Naive thymus-derived CD8-positive, alpha-beta T cell (primary cell): Measurements from ENCODE around the gene TOM1. TPM values are rescaled to one million over a fixed set of nuclear protein-coding genes. Genes with fewer than 3 reads are reported as not detected.

Experiments
- ATAC-seq, 2 donors: fragments of 150-1000 bp; cut with Tn5 transposase in 1 of 2; sonication (Bioruptor Pico), chemical (Tn5 transposase) in 1 of 2; 1 replicate in 1 of 2; 2 replicates in 1 of 2; pipeline ENCODE4 v1.10.0; 2021; ENCODE audit warnings: mild to moderate bottlenecking in 2 of 2, moderate library complexity in 2 of 2
- POLR2A ChIA-PET: fragments of 350-600 bp; sonication (Branson Sonifier 250); formaldehyde crosslinking; loops from one replicate; lab custom pipeline; 2021; ENCODE audit warnings: antibody characterized with exemption; lab: Charles Lee
- DNase-seq, 10 donors: peaks; one replicate each; pipeline versions ENCODE4 v3.0.0 to v3.0.0-alpha.2; 2020 to 2022
- H3K27ac Mint-ChIP-seq, 10 donors: one replicate each; pipeline ENCODE4 v1.8.0; 2020 to 2022; ENCODE audit warnings: mild to moderate bottlenecking in 10 of 10, mixed read lengths in 10 of 10, moderate library complexity in 4 of 10, inconsistent platforms in 1 of 10
- H3K27me3 Mint-ChIP-seq, 5 donors: one replicate each; pipeline ENCODE4 v1.8.0; 2021 to 2022; ENCODE audit warnings: mixed read lengths in 5 of 5
- H3K36me3 Mint-ChIP-seq, 3 donors: one replicate each; pipeline ENCODE4 v1.8.0; 2020 to 2022; ENCODE audit warnings: mixed read lengths in 3 of 3, mild to moderate bottlenecking in 2 of 3, inconsistent platforms in 1 of 3
- H3K4me1 Mint-ChIP-seq, 4 donors: one replicate each; pipeline ENCODE4 v1.8.0; 2021 to 2022; ENCODE audit warnings: mixed read lengths in 4 of 4
- H3K4me3 Mint-ChIP-seq, 10 donors: one replicate each; pipeline ENCODE4 v1.8.0; 2020 to 2022; ENCODE audit warnings: mild to moderate bottlenecking in 10 of 10, mixed read lengths in 10 of 10, moderate library complexity in 6 of 10, inconsistent platforms in 1 of 10
- H3K9me3 Mint-ChIP-seq, 9 donors: one replicate each; pipeline ENCODE4 v1.8.0; 2020 to 2022; ENCODE audit warnings: mixed read lengths in 9 of 9, mild to moderate bottlenecking in 3 of 9, inconsistent platforms in 1 of 9, moderate library complexity in 1 of 9
- polyA plus RNA-seq, 3 donors: library from polyadenylated mRNA; unstranded; fragments of 300-500 nt; fragmentation: Illumina TruSeq; gene quantifications; one replicate each; pipeline ENCODE4 v1.2.3, GENCODE V29; 2021
- total RNA-seq, 8 experiments: library from RNA in 2 of 8; stranded (reverse) in 2 of 8; gene quantifications; one replicate each; pipeline ENCODE4 v1.2.3 and lab custom pipeline; 2021 to 2026

The TOM1 gene
- total and polyA plus RNA-seq, 5 experiments from 2014 or later: 26.6 to 47.8 (median 29.6) TPM

DNA sequence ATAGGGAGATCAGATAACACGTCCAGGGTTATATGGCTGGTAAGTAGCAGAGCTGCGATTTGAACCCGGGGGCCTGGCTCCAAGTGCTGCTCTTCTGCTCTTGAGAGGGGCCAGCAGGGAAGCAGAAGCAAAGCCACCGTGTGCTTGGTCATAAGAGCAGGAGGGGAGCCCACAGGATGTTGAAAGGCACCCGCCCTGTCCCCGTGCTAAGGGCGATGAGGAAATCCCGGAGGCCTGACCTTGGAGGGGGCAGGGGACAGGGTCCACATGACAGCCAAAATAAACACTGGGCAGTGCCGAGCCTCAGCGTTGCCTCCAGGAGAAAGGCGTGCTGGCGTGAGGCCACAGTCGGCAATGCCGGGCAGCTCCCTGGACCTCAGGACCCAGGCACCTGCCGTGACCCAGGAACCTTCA is 28.8 kb downstream of the TOM1 start:
- Mint-ChIP-seq H3K27ac (peak overlapping the region in 3 of 10 donors; percentile 9 to 52 (median 11)), H3K27me3 (no peaks in the 10 kb centered on the region), H3K36me3 (peaks cover 0 to 65% (median 11%) of the 10 kb centered on the region in 3 donors), H3K4me3 (no peak overlapping the region), H3K4me1 (peaks cover 8 to 35% (median 23%) of the 10 kb centered on the region in 4 donors), H3K9me3 (no peaks in the 10 kb centered on the region)
- POLR2A ChIA-PET: interaction anchor here (3.0 kb wide), 1 partner anchor 29 kb away, joined by 23 read pairs; the partner anchor contains the start of gene TOM1
- DNase-seq (no peak), ATAC-seq (no peak)

DNA sequence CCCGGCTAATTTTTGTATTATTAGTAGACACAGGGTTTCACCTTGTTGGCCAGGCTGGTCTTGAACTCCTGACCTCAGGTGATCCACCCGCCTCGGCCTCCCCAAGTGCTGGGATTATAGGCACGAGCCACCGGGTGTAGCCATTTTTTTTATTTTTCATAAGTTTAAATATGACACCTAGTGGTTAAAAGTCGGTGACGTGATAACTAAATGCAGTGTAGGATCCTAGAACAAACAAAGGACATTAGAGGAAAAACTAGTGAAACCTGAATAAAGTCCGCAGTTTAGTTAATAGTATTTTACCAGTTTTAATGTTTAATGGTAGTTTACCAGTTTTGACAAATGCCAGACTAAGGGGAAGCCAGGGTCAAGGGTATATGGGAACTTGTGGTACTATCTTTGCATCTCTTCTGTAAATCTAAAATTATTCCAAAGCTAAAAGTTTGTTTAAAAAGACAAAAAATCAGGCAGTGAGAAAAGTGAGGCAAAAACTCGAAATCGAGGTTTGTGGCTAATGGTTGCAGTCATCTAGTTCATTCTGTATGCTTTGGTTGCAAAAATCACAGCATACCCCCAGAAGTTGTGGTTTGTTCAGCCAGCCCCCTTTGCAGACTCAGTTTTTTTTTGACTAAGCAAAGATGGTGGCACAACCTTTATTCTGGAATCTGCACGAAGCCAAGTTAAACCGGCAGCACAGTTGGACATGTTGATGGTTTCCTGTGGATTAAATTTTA is 29.6 kb downstream of the TOM1 start:
- DNase-seq: no peak
- Mint-ChIP-seq H3K36me3 (peaks cover 0 to 64% (median 3%) of the 10 kb centered on the region in 3 donors), H3K27me3 (no peaks in the 10 kb centered on the region), H3K4me3 (peak overlapping the region in 7 of 10 donors; percentile 6 to 63 (median 51)), H3K27ac (peak overlapping the region in 7 of 10 donors; percentile 11 to 95 (median 66)), H3K9me3 (no peaks in the 10 kb centered on the region), H3K4me1 (peaks cover 8 to 40% (median 26%) of the 10 kb centered on the region in 4 donors)
- POLR2A ChIA-PET: interaction anchor here (0.7 to 3.0 kb wide), 3 partner anchors 23 to 72 kb away, joined by 3 to 23 read pairs (median 9); partner anchors contain the start of genes HMGXB4 and TOM1
- ATAC-seq: no peak

DNA sequence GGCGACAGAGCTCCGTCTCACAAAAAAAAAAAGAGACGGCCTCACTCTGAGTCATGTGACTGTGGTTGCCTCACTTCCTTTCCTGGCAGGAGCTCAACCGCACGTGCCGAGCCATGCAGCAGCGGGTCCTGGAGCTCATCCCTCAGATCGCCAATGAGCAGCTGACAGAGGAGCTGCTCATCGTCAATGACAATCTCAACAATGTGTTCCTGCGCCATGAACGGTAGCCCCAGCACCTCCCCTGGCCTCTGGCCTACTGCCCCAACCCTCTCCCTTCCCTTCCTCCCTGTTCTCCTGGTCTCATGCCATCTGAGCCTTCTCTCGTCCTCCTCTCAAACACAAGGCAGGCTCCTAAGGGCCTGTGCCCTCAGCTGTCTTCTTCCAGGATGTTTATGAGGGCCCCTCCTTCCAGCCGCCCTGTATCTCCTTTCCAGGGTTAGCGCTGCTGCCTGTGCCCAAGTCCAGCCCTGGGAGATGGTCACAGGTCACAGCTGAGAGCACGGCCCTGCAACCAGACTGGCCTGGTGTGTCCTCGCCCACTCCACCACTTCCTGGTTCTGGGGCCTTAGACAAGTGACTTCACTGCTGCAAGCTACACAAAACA is 30.7 kb downstream of the TOM1 start:
- no peaks in the 10 kb centered on the region for H3K27me3 Mint-ChIP-seq
- DNase-seq (peak in 8 of 10 donors; percentile 26 to 70 (median 37)), ATAC-seq (peak; percentile 69 to 80)
- POLR2A ChIA-PET: interaction anchor here (0.7 to 3.0 kb wide), 4 partner anchors 14 to 73 kb away, joined by 3 to 23 read pairs (median 6); partner anchors contain the start of genes HMGXB4 and TOM1
- no peaks in the 10 kb centered on the region for H3K9me3 Mint-ChIP-seq
- H3K36me3 Mint-ChIP-seq: peaks cover 0 to 60% (median 0%) of the 10 kb centered on the region in 3 donors
- peaks cover 8 to 35% (median 26%) of the 10 kb centered on the region in 4 donors for H3K4me1 Mint-ChIP-seq
- peak overlapping the region; percentile 40 to 81 (median 72) for H3K4me3 Mint-ChIP-seq
- peak overlapping the region; percentile 81 to 95 (median 90) for H3K27ac Mint-ChIP-seq

DNA sequence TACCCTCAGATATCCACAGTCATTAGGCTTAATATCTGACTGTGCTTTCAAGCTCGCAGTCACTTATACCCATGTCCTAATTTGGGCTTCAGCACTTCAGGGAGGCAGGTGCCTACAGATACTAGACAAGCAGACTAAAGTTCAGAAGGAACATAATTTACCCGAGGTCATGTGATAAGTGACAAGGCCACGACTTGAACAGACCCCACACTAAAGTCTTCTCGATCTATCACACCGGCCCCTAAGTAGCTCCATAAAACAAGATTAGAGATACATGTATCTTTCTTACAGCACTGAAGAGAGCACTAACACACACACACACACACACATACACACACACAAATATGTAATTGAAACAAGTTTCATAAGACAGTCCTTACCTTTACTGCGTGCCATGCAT is 32.6 kb downstream of the TOM1 start:
- H3K4me1 Mint-ChIP-seq: peaks cover 8 to 39% (median 23%) of the 10 kb centered on the region in 4 donors
- DNase-seq (no peak), ATAC-seq (no peak)
- peak overlapping the region in 6 of 10 donors; percentile 6 to 90 (median 38) for H3K27ac Mint-ChIP-seq
- H3K27me3 Mint-ChIP-seq: no peaks in the 10 kb centered on the region
- H3K9me3 Mint-ChIP-seq: no peaks in the 10 kb centered on the region
- no peak overlapping the region for H3K4me3 Mint-ChIP-seq
- peaks cover 0 to 46% (median 0%) of the 10 kb centered on the region in 3 donors for H3K36me3 Mint-ChIP-seq
- POLR2A ChIA-PET: interaction anchor here (0.7 kb wide), 1 partner anchor 14 kb away, joined by 3 read pairs; no protein-coding TSS in a partner anchor

DNA sequence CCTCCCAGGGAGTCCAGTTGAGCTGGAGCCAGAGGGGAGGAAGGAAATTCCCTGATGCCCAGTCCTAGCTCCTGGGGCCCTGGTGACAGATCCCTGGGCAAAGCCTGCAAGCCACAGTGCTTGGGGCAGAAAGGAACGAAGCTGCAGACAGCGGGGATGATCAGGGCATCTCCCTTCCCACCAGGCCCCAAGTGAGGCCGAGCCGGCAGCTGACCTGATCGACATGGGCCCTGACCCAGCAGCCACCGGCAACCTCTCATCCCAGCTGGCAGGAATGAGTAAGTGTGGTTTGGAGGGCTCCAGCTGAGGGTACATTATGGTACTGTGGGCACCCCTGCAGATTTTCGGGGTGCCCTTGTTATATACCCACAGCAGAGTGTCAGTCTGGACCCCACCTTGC is 33.5 kb downstream of the TOM1 start:
- Mint-ChIP-seq H3K4me1 (peaks cover 8 to 39% (median 21%) of the 10 kb centered on the region in 4 donors), H3K9me3 (no peaks in the 10 kb centered on the region), H3K27ac (no peak overlapping the region), H3K4me3 (no peak overlapping the region), H3K27me3 (no peaks in the 10 kb centered on the region), H3K36me3 (peaks cover 0 to 45% (median 0%) of the 10 kb centered on the region in 3 donors)
- POLR2A ChIA-PET: no interaction called here
- no peak for DNase-seq
- ATAC-seq: no peak

DNA sequence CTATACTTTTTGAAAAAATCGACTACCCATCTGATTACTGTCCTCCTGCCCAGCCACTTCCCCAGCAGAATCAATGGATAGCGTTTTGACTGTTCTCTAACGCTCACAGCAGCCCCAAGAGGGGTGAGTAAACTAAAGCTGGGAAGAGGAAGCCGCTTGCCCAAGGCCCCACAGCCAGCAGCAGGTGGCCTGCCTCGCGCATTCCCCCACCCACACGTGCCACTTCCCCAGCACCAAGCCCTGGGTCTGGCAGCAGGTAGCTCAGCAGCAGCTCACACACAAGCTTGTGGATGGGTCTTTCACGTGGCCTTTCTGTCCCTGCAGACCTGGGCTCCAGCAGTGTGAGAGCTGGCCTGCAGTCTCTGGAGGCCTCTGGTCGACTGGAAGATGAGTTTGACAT is 34.3 kb downstream of the TOM1 start:
- H3K36me3 Mint-ChIP-seq: peaks cover 0 to 47% (median 0%) of the 10 kb centered on the region in 3 donors
- H3K4me3 Mint-ChIP-seq: no peak overlapping the region
- H3K27me3 Mint-ChIP-seq: no peaks in the 10 kb centered on the region
- H3K9me3 Mint-ChIP-seq: no peaks in the 10 kb centered on the region
- H3K27ac Mint-ChIP-seq: peak overlapping the region in 5 of 10 donors; percentile 13 to 80 (median 38)
- H3K4me1 Mint-ChIP-seq: peaks cover 8 to 38% (median 20%) of the 10 kb centered on the region in 4 donors
- ATAC-seq: no peak
- no peak for DNase-seq
- POLR2A ChIA-PET: interaction anchor here (1.1 kb wide), 1 partner anchor 33 kb away, joined by 3 read pairs; no protein-coding TSS in a partner anchor

DNA sequence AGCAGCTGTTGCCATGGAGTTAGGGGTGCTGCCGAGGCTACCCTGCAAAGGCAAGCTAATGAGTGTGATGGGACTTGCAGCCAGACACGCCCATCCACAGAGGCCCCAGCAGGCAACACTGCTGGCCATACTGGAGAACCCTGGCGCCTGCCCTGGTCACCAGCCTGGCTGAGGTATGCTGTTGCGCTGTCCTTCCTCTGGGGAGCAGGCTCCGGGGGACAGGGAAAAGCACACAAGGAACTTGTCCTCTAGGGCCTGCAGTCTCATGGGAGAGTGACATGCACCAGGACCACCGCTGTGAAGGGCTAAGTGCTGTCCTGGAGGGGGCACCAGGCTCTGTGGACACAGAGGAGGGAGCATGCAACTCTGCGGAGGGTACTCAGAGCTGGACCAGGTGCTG is 35.8 kb downstream of the TOM1 start:
- Mint-ChIP-seq H3K36me3 (peaks cover 0 to 54% (median 2%) of the 10 kb centered on the region in 3 donors), H3K27me3 (no peaks in the 10 kb centered on the region), H3K27ac (peak overlapping the region in 3 of 10 donors; percentile 37 to 47 (median 43)), H3K4me3 (no peak overlapping the region), H3K4me1 (peaks cover 2 to 23% (median 10%) of the 10 kb centered on the region in 4 donors), H3K9me3 (no peaks in the 10 kb centered on the region)
- ATAC-seq: no peak
- DNase-seq: no peak
- POLR2A ChIA-PET: interaction anchor here (0.5 kb wide), 1 partner anchor 28 kb away, joined by 5 read pairs; no protein-coding TSS in a partner anchor

DNA sequence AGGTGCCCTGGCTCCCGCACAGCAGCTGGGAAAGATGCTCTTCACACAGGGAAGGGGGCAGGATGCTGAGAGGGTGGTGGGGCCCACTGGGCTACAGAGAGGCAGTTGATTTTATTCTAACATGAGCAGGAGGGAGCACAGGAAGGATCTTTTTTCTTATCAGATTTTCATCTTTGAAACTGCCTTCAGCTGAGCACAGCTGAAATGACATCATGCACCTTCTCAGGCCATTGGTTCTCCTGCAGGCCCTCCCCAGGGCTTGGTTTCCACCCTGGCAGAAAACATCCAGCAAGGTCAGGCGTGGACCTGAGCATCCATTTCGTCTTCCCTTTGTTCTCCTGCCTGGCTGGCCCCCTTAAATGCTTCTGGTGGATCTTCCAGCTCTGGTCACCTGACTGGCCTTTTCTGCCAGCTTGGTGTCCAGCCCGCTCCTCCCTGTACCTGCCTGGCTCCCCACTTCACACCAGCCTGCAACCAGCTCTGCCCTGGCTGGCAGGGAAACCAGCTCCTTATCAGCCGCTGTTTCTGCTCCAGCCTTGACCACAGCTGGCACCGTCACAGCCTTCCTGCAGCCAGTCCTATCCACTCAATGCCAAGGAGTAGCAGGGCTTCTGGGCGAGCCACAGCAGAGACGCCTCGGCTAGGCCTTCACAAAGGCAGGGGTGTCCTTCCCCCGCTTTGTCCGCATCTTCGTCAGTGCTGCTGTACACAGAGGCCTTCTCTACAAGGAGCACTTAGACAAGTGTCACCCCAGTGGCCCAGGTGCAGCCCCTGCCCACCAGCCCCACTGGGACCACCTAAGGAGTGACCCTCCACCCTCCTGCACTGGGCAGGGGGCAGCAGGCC is 36.5 kb downstream of the TOM1 start:
- Mint-ChIP-seq H3K36me3 (peaks cover 0 to 56% (median 2%) of the 10 kb centered on the region in 3 donors), H3K27ac (peak overlapping the region in 2 of 10 donors; percentile 72 to 76), H3K4me3 (no peak overlapping the region), H3K9me3 (no peaks in the 10 kb centered on the region), H3K27me3 (no peaks in the 10 kb centered on the region), H3K4me1 (peaks cover 0 to 16% (median 5%) of the 10 kb centered on the region in 4 donors)
- POLR2A ChIA-PET: no interaction called here
- DNase-seq: no peak
- no peak for ATAC-seq

DNA sequence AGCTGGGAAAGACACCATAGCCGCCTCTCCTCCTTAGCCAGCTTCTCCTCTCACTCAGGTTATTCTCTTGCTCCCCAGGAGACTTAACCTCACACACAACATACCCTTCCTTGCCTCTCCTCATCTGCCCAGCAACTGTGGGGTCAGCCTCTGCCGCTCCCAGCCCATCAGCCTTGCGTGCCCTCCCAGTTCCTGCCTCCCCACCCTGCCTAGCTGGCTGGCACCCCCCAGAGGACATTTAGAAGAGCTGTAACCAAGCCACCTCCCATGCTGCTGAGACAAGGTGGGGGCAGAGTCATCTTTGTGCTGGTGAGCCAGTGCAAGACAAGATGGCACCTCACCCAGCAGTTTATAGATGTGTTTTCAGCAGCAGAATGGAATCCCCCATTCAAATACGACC is 38.2 kb downstream of the TOM1 start:
- ATAC-seq (peak; percentile 42 to 62), DNase-seq (no peak)
- H3K36me3 Mint-ChIP-seq: peaks cover 0 to 42% (median 2%) of the 10 kb centered on the region in 3 donors
- POLR2A ChIA-PET: no interaction called here
- no peaks in the 10 kb centered on the region for H3K9me3 Mint-ChIP-seq
- peaks cover 0 to 12% (median 4%) of the 10 kb centered on the region in 4 donors for H3K4me1 Mint-ChIP-seq
- no peak overlapping the region for H3K4me3 Mint-ChIP-seq
- no peaks in the 10 kb centered on the region for H3K27me3 Mint-ChIP-seq
- H3K27ac Mint-ChIP-seq: peak overlapping the region in 3 of 10 donors; percentile 8 to 61 (median 24)

DNA sequence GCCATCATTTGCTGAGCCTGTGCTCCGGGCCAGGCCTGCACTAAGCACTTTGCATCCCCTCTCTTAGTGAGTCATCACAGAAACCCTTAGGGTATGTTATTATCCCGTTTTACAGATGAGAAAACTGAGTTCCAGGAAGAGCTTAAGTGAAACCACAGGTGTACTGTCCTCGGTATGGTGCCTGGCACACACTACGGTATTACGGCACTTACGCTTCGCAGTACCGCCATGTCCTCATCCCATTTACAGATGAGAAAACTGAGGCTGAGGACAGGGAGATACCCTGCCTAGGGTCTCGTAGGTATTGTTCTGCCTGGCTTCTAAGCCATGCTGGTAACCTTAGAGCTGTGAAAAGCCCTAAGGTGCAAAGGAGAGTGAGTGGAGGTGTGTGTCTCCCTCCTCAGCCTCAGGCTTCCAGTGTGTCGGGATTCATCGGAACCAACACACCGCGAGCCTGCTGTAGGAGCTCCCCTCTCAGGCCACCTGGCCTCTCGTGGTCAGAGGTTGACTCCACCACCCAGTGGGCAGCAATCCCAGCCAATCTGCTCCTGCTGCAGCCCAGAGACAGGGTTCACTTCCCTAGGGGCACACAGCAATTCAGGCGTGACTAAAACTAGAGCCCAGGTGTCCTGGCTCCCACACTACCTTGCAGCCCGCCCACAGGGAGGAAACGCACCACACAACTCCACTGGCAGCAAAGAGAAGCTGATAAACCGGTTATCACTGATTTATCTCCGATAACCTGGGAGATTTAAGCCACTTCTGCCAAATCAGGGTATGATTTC is 41.6 kb downstream of the TOM1 start:
- POLR2A ChIA-PET: no interaction called here
- Mint-ChIP-seq H3K4me3 (no peak overlapping the region), H3K4me1 (no peaks in the 10 kb centered on the region), H3K27ac (no peak overlapping the region), H3K9me3 (no peaks in the 10 kb centered on the region), H3K36me3 (peaks cover 0 to 28% (median 2%) of the 10 kb centered on the region in 3 donors), H3K27me3 (no peaks in the 10 kb centered on the region)
- DNase-seq: no peak
- no peak for ATAC-seq

DNA sequence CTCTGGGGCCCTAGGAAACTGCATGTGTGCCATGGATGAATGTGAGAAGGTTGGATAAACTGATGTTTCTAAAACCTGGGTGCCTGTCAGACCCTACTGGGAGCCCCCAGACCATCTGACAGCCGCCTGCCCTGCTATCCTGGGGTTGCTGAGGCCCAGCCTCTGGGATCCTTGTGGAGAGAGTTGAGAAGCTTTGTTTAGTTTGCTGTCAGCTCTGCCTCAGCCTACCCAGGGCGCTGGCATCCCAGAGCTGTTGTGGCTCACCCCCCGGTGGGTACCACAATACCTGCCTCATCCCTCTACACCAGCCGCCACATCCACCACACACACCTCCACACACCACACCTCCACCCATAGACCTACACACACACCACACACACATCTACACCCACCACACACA is 42.7 kb downstream of the TOM1 start:
- Mint-ChIP-seq H3K27ac (no peak overlapping the region), H3K4me3 (no peak overlapping the region), H3K9me3 (no peaks in the 10 kb centered on the region), H3K36me3 (peaks cover 0 to 28% (median 2%) of the 10 kb centered on the region in 3 donors), H3K4me1 (no peaks in the 10 kb centered on the region), H3K27me3 (no peaks in the 10 kb centered on the region)
- DNase-seq (no peak), ATAC-seq (peak in 1 of 2 donors; percentile 27)
- POLR2A ChIA-PET: interaction anchor here (0.6 kb wide), 1 partner anchor 64 kb away, joined by 6 read pairs; no protein-coding TSS in a partner anchor
